Measurements from ENCODE around the gene OR9A2.

Gene OR9A2

DNA sequence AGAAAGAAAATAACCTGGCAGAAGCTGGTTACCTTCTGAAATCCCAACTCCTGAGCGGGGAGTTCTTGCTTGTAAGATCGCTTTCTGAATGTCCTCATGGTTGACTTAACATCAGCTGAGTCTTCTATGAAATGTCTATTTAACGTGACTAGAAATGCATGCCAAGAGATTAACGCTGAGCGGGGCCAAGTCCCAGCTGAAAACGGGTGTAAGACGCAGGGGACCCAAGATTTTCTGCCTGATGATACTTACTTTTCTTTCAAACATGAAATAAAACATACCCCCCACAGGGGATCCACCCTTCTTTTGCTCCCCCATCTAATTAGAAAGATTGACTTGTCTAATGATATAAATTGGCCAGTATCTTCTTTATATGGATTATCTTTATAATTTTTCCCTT, 14.9 kb downstream of the OR9A2 start:
- CTCF ChIA-PET: interaction anchor here (0.6 to 26.4 kb wide), 6 partner anchors 9 to 275 kb away, joined by 3 to 885 read pairs (median 3); partner anchors contain the start of gene TAS2R40
- no peak overlapping the region for H3K4me3 ChIP-seq (ENCODE audit: low read depth, low read length)
- DNase-seq (ENCODE audit: low read depth, low spot score): no peak
- no peak for TF ChIP-seq CTCF (IDR thresholded peaks at IDR 0.05; ENCODE audit: insufficient read depth, low read length, missing control alignments)
- POLR2A ChIA-PET: no interaction called here

GRCh38 chr7:143008007-143008901, 18.7 kb downstream of the OR9A2 start:
- POLR2A ChIA-PET: interaction anchor here (1.4 kb wide), 1 partner anchor 207 kb away, joined by 7 read pairs; no protein-coding TSS in a partner anchor
- TF ChIP-seq CTCF (IDR thresholded peaks at IDR 0.05; ENCODE audit: insufficient read depth, low read length, missing control alignments): peak; percentile 97
- no peak for DNase-seq (ENCODE audit: low read depth, low spot score)
- CTCF ChIA-PET: interaction anchor here (0.6 to 26.4 kb wide), 19 partner anchors 9 to 408 kb away, joined by 3 to 885 read pairs (median 4); partner anchors contain the start of gene TAS2R40
- no peak overlapping the region for H3K4me3 ChIP-seq (ENCODE audit: low read depth, low read length)

- ChIA-PET CTCF (interaction anchor here (0.8 to 26.4 kb wide), 20 partner anchors 9 to 546 kb away, joined by 3 to 885 read pairs (median 6); partner anchors contain the start of genes EPHB6 and TAS2R40), POLR2A (no interaction called here)
- TF ChIP-seq CTCF (IDR thresholded peaks at IDR 0.05; ENCODE audit: insufficient read depth, low read length, missing control alignments): no peak
- no peak overlapping the region for H3K4me3 ChIP-seq (ENCODE audit: low read depth, low read length)
- no peak for DNase-seq (ENCODE audit: low read depth, low spot score)
Measured at GRCh38 chr7:143005632-143006260, 21.2 kb downstream of the OR9A2 start.

DNA sequence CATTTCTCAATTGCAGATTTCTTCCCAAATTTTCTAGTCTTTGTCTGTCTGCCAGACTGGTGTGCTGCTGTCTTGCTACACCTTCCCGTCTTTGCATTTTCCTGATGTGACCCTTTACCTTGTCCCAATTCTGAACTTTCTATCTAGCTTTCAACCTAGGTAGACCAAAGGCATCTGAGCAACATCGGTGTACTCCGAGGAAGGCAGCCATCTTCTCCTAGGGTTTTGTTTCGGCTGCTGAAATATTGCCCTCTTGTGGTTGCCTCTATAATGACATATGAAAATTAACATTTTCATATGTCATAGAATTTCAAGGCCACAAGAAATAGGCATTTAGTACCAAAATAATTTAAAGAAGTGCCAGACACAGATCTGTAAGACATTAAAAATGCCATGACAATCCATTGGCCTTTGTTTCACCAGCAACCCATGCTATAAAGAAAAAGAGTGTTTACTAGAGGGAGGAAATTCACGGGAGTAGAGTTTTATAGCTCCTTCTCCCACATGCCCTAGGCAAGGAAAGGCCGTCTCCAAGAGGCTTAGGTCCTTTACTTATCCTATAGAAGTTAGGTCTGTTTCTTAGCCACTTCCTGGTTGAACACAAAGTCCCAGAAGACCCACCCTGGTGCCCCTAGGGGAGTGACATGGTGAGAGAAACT, 23.4 kb downstream of the OR9A2 start:
- no peak for DNase-seq (ENCODE audit: low read depth, low spot score)
- POLR2A ChIA-PET: no interaction called here
- TF ChIP-seq CTCF (IDR thresholded peaks at IDR 0.05; ENCODE audit: insufficient read depth, low read length, missing control alignments): peak; percentile 55
- CTCF ChIA-PET: interaction anchor here (0.6 to 26.4 kb wide), 52 partner anchors 9 to 700 kb away, joined by 3 to 885 read pairs (median 5); partner anchors contain the start of genes EPHB6, GSTK1 and TAS2R40
- no peak overlapping the region; the same call in 1 of the 2 replicates for H3K4me3 ChIP-seq (ENCODE audit: low read depth, low read length)

- ChIA-PET POLR2A (no interaction called here), CTCF (interaction anchor here (0.8 to 26.4 kb wide), 50 partner anchors 8 to 700 kb away, joined by 3 to 885 read pairs (median 6); partner anchors contain the start of genes EPHB6, GSTK1 and TAS2R40)
- no peak overlapping the region for H3K4me3 ChIP-seq (ENCODE audit: low read depth, low read length)
- no peak for DNase-seq (ENCODE audit: low read depth, low spot score)
- TF ChIP-seq CTCF (IDR thresholded peaks at IDR 0.05; ENCODE audit: insufficient read depth, low read length, missing control alignments): no peak
Measured at GRCh38 chr7:143002898-143003297, 24.0 kb downstream of the OR9A2 start.
